A204.1 (cell line): ENCODE measurements around the gene MBNL1.

Experiments used
- FAIRE-seq: peaks from 2 replicates; lab custom pipeline; 2012; peaks lifted over from hg19 to GRCh38; lab: Jason Lieb, UNC

The MBNL1 gene

DNA sequence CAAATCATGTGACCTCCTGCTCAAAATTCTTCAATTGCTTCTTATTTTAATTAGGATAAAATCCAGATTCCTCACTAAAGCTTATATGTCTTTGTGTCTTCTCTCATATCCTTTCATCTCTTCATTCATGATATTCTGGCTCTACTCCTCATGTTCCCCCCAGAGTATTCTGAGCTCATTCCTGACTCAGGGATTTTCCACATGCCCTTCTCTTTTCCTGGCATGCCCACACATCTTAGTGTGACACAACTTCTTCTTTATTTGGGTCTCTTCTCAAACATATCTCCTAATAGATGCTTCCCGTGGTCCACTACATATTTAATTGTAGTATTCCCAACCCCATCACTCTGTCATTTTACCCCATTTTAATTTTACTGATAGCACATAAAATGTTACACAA is 15.2 kb upstream of the MBNL1 start:
- no peak for FAIRE-seq

GRCh38 chr3:152254041-152254440 is 14.7 kb upstream of the MBNL1 start:
- FAIRE-seq: no peak

DNA sequence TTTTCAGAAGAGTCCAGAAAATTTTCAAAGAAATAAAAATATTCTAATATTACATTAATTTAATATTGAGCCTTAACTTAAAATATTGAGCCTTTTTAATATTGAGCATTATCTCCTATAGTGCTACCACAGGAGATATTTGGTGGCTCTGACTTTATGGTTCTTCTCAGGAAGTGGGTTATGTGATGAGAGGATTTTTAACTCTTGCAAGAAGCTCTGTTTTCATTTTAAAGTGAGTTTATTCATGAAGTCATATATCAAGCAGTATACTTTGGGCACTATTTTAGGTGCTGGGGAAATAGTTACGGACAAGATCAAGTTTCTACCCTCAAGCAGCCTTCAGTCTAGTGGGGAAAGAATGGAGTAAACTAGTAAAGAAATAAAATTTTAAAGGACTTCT is 13.4 kb upstream of the MBNL1 start:
- no peak for FAIRE-seq

DNA sequence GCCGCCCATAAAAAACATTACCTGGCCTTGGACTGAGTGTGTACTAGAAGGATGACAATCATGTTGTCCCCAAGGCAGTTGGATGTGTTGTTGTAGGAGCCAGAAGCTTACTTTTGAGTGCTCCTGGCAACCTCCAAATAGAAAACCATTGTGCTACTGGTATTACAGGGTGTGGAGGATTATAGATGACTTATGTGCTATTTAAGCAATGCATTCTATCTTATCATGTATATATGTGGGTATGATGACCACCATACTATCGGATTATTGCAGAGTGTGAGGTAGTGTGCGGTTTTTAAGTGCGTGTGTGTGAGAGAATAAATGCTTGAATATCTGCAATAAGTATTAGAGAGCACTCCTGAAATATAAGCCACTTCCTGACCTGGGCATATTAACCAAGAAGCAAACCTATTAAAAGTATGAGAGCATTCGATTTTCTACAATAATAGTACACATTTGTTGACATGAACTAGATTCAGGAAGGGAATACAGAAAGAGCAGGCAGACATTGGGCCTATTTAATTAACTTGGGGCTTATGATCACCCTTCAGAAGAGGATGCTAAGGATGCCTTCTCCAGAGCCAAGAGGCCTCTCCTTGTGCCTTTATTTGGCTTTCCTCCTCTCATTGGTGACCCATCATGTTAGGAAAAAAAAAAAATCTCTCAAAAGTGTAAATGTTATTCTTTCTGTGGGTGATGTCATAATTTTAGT is 11.7 kb upstream of the MBNL1 start:
- FAIRE-seq: no peak

DNA sequence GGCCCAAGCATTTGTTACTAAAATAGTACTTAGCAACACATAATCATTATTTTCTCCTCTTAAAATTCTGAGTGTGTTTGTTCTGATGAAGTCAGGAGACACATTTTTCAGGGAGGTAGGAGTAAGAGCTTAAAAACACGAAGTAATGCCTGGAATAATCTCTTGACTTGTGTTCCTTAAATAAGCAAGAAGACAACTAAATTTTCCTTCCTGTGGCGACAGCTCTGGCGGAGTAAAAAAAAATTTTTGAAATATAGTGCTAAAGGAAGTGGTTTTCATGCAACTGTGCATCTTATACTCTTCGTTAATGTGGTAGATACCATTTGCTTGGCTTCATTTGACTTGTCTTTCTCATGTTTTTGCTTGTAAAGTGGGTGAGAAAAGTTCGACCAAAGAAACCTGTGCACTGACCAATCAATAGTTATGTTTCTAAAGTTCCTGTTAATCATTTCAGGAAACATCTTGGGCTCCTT is 11.1 kb upstream of the MBNL1 start:
- FAIRE-seq: no peak

DNA sequence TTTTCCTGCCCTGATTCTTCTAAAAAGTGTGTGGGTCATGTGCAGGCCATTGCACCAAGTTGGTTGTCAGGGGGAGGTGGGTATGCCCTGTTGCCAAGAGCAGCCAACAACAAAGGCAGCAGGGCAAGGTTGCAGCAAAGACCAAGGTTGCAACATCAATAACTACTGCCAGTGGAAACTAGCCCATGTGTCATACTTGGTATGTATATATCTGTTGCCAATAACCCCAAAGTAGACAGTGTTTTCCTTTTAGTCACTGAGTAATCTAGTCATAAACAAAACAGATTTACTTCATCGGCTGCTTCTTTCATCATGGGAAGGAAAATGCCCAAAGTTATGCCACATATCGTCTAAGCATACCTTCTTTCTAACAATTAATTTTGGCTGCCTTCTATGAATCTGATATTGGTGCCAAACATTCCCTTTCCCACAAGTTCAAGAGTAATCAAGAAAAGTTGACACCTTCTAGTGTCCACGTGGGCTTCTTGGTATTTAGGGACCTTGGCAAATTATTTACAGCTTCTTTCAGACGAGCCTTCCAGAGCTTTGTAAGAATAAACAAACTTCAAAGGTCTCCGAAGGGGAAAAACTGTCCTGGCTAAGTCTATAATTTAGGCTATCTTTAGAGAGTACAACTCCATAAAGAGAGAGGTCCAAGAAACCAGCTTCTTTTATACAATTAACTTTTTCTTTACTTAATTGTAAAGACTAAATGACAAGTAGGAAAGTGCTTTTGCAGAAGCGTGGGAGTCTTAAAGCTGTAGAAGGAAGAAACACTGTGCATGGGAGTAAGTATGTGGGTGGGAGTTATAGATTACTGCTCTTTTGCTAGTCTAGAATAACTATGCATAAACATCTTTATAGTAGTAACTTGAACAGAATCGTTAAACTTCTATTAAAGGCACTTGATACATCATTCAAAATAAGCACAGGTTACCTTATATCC is 10.0 kb upstream of the MBNL1 start:
- FAIRE-seq: no peak

DNA sequence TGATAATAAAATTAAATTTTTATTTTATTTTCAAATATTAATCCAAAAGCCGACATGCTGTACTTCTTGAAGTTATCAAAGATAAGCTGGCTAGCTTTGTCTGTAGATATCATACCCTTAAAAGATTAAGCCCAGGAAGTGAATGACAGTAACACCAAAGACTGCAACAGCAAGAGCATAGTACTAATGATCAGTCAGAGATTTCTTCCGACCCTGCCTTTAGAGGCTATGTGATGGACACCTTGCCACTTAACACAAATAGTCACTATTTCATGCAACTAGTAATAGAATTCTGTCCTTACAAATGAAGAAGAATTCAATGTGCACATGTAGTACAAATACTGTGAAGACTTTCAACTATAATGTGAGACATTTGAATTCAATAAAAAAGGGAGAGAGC is 9.3 kb upstream of the MBNL1 start:
- FAIRE-seq: no peak

DNA sequence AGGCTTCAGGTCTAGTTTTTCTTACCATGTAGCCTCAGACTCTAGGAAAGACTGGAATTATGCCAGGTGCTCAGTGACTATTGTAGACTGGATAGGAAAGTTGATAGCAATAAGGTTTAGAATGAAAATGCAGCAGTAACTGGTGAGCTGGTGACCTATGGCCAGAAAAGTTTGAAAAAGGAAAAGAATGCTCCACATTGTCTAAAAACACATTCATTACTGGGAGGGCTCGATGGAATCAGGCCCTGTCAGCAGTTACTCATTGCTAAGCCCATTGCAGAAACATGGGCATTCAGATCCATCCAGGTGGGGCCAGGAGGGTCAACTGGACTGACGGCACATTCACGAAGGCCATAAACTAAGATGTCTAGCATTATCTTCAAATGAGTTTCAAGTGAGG is 8.7 kb upstream of the MBNL1 start:
- FAIRE-seq: no peak

GRCh38 chr3:152260529-152260928 is 8.2 kb upstream of the MBNL1 start:
- no peak for FAIRE-seq

DNA sequence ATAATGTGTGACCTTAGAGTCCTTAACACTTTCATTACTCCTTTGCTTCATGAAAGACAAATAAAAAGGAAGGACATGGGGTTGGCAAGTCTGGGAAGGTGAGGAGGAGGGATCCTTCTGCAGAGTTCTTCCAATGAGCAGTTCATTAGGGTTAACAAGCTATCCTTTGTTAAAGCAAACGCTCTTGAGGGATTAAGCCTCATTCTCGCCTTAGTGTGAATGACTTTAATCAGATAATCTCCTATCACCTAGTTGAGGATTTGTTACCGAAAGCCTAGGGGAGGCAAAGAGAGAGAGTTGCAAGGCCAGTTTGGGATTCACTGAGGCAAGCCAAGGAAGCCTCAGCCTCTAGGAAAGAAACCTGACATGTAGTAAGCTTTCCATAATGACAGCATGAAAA is 7.4 kb upstream of the MBNL1 start:
- FAIRE-seq: no peak

DNA sequence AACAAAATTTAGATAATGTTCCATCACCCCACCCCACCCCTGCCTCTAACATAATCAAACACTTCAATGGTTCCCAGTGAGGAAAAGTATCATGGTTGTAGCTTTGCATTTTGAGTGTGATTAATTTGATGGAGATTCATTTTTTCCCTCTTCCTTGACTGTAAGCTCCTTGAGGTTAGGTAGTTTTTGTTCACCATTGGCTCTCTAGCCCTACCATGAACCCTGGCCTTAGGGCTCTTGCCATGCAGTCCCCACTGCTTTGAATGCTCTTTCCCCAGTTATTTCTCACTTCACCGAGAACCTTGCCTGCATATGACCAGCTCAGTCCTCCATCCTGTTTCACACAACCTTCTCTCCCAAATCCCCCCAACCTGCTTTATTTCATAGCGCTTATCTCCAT is 5.0 kb upstream of the MBNL1 start:
- FAIRE-seq: no peak

GRCh38 chr3:152264378-152264777 is 4.4 kb upstream of the MBNL1 start:
- FAIRE-seq: no peak

- FAIRE-seq: no peak
Measured at GRCh38 chr3:152266221-152266995, 2.3 kb upstream of the MBNL1 start.

GRCh38 chr3:152267831-152268554 is 736 bp upstream of the MBNL1 start:
- no peak for FAIRE-seq

DNA sequence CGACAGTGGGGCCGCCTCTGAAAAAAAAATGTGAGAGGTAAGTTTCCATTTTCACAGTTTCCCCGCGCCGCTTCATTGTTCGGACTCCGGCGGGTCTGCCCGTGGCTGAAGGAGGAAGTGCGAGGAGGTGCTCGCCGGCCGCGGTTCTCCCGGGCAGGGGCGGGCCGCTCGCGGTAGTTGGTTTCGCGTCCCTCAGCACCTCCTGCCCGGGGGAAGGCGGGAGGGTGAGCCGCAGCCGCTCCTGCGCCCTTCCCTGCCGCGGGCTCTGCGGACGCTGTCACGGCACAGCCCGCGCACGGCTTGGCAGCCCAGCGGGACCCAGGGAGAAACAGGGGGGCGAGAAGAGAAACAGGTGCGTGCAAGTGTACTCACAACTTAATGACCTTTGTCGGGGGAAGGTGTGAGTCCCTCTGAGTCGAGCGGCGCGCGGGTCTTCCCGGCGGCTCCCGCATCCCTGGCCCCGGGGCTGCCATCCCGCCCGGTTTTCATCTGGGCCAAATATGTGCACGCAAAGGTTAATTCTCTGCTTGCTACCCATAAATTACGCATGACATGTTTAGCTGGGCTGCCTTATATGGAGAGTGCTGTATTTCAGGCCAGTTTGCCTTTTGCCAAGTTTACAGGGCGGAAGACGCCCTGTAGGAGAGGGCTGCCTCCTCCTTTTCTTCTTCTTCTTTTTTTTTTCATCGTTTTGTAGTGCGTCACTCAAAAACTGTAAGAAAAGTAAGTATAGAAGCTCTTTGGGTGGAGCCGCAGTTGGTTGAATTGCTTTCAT is 514 bp downstream of the MBNL1 start:
- no peak for FAIRE-seq

- FAIRE-seq: no peak
Measured at GRCh38 chr3:152269831-152270734, 1.4 kb downstream of the MBNL1 start.

GRCh38 chr3:152270937-152271336 is 2.2 kb downstream of the MBNL1 start:
- FAIRE-seq: no peak

DNA sequence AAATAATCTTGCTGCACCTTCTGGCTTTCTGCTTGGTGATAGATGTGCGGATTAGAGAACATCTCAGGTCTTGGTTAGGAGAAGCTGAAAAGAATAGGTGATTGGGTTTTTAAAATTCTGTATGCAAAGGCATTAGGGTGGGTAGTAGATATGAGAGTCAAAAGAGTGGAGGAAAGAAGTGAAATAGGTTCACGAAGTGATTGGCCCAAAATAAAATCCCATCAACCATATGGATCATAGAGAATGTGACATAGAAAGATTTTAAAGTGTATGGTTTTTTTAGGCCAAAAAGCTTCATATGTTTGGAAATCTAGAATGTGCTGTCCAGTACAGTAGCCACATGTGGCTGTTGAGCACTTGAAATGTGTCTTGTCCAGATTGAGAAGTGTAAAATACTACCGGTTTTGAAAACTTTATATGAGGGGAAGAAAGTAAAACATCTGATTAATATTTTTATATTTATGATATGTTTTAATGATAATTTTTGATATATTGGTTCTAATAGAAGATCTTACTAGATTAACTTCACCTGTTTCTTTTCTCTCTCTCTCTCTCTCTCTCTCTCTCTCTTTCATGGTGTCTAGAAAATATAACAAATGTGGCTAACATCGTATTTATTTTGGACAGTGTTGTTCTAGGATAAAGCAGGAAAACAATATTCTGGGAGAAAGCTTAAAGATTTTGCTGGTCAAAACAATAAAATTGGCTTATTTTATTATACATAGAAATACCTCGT is 2.9 kb downstream of the MBNL1 start:
- FAIRE-seq: no peak

DNA sequence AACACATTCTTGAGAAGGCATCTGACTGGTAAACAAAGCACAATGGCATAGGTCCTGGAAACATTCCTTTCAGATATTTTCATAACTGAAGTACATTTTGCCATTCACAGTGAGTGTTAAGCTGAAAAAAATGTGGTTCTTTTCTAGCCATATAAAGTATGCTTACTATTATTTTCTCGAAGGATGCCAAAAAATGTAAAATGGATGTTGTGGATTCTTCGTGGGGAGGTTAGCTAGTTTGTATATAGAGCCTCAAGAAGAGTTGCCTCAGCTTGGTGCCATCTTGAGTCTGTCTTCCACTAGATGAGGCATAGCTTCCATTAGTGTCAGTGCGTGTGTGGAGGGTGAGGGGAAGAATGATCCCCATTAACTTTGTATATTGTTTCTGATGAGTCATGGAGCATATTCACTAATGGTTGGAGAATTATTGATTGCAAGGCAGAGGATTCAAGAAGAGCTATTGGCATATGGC is 4.1 kb downstream of the MBNL1 start:
- no peak for FAIRE-seq
